GM18873 (cell line): ENCODE data around the gene TFDP2.
"Not testable (repeated sequence)": the region's sequence is repeated elsewhere in the genome, so short reads cannot be mapped to it uniquely, and the experiment has no call there.

ENCODE experiments used
- ATAC-seq: cut with Tn5 transposase; IDR thresholded peaks from one replicate; pipeline ENCODE4 v1.9.1; 2021; ENCODE audit warnings: mild to moderate bottlenecking, moderate library complexity, moderate number of reproducible peaks; ENCODE audit not compliant: unreplicated experiment, low FRiP score

Gene TFDP2

DNA sequence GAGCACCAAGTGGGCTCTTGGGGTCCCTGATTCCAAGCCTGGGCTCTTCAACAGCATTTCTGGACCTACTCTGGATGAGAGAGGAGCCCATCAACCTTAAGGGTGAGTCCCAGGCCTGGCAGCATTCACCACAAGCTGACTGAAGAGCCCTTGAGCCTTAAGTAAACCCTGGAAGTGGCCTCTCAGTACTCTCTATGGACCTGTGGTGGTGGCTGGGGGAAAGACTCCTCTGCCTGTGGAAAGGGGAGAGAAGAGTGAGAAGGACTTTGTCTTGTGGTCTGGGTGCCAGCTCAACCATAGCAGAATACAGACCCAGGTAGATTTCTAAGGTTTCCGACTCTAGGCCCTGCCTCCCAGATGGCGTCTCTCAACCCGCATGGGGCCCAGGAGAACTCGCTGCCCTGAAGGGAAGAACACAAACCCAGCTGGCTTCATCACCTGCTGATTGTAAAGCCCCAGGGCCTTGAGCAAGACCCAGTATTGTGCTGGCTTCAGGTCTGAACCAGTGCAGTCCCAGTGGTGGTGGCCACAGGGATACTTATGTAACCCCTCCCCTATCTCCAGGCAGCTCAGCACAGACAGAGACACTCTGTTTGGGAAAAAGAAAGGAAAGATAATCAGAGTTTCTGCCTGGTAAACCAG lies 71.4 kb downstream of the TFDP2 start:
- ATAC-seq = no peak

DNA sequence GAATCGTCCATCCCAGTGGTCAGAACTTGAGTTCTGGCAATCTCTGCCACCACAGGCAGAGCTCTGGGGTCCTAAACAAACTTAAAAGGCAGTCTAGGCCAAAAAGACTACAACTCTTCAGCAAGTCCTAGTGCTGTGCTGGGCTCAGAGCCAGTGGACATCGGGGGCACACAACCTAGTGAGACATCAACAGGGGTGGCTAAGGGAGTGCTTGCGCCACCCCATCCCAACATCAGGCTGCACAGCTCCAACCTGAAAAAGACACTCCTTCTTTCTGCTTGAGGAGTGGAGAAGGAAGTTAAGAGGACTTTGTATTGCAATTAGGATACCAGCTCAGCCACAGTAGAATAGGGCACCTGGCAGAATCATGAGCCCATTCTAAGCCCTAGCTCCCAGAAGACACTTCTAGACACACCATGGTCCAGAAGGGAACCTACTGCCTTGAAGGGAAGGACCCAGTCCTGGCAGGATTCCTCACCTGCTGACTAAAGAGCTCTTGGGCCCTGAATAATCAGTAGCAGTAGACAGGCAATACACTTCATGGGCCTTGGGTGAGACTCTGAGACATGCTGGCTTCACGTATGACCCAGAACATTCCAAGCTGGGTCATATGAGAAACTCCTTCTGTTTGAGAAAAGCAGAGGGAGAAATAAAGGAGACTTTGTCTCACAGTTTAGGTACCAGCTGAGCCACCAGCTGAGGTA lies 72.0 kb downstream of the TFDP2 start:
- ATAC-seq = no peak

DNA sequence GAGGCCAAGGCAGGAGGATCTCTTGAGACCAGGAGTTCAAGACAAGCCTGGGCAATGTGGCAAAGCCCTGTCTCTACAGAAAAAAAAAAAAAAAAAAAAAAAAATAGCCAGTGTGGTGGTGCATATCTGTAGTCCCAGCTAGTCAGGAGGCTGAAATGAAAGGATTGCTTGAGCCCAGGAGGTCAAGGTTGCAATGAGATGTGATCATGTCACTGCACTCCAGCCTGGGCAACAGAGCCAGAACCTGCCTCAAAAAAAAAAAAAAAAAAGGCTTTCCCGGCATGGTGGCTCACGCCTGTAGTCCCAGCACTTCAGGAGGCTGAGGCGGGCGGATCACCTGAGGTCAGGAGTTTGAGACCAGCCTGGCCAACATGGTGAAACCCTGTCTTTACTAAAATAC lies 73.7 kb downstream of the TFDP2 start:
- ATAC-seq = not testable (repeated sequence)

DNA sequence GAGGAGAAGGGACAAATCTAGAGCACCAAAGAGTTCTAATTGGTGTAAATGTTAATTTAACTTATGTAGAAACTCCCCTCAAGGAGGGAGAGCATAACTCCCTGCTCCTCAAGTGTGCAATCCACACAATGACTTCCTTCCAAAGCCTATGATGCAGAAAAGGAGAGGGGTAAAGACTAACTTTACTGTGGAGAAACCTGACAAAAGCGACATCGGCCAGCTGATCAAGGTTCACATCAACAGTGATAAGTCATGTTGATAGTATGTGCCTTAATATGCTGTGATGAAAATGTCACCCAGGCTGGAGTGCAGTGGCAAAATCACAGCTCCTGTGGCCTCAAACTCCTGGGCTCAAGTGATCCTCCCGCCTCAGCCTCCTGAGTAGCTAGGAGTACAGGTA lies 76.5 kb downstream of the TFDP2 start:
- ATAC-seq = no peak

- no peak for ATAC-seq
Observed at GRCh38 chr3:142065932-142066331, 83.4 kb downstream of the TFDP2 start.

DNA sequence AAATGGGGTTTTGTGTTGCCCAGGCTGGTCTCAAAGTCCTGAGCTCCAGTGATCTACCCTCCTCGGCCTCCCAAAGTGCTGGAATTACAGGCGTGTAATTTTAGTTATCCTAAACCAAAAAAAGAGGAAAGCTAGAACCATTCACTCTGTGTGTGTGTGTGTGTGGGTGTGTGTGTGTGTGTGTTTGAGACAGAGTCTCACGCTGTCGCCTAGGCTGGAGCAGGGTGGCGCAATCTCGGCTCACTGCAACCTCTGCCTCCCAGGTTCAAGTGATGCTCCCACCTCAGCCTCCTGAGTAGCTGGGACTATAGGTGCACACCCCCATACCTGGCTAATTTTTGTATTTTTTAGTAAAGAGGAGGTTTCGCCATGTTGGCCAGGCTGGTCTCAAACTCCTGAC lies 84.0 kb downstream of the TFDP2 start:
- ATAC-seq = no peak

- ATAC-seq = no peak
Observed at GRCh38 chr3:142064454-142064853, 84.9 kb downstream of the TFDP2 start.

DNA sequence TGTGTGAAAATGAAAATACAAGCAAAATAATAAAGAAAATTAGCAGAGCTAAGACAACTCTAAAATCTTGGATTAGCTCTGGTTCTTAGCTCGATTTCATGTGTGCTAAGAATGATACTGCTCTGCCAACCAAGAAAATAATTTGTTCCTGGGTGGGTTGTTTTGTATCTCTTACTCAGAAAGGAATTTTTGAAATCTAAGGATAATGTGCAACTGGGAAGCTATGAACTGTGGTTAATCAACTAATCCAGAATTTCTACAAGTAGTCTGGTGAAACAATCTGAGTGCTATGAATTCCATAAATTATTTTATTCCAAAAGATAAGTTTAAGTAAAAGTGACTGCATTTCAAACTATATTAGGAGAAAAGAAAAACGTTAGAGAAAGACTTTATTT lies 92.0 kb downstream of the TFDP2 start:
- no peak for ATAC-seq

DNA sequence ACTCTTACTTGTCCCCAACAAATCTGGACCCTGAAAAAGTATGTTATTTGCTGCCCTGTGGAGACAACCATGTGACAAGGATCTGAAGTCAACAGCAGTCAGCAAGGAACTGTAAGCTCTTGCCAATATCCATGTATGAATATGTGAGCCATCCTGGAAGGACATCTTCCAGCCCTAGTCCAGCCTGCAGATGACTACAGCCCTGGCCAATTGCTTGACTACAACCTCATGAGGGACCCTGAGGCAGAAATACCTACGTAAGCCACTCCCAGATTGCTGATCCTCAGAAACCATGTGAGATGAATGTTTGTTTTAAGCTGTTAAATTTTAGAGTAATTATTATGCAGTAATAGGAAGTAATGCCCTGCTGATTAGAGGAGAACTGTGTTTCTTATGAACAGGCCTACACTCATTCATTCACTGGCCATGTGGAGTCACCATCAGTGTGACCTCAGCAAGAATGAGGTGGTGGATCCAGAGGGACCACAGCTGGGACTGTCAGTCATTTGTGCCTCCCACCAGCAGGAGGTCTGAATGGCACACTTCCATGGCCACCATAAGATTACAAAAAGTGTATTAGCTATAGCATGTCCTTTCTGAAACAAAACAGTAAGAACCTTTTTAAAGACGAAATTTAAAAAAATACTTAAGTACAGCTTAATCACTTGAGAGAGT lies 92.6 kb downstream of the TFDP2 start:
- ATAC-seq = no peak

GRCh38 chr3:142053835-142054234 lies 95.5 kb downstream of the TFDP2 start:
- no peak for ATAC-seq

- no peak for ATAC-seq
Observed at GRCh38 chr3:142053244-142053643, 96.1 kb downstream of the TFDP2 start.

- ATAC-seq = no peak
Observed at GRCh38 chr3:142051351-142051750, 98.0 kb downstream of the TFDP2 start.

DNA sequence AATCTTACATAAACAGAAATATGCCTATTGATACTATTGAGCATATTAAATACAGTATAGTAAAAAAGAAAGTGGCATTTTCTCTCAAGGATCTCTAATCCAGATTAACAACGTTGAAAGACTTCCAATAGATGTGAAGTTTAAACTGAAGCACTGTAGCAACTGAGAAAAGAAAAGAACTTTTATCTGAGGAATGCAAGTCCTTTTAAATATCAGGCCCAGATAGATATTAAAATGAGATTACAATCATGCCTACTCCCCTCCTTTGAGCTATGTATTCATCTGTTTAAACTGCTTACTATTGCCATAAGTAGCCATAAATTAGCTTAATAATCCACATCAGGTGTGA lies 102.3 kb downstream of the TFDP2 start:
- no peak for ATAC-seq

GRCh38 chr3:142046320-142047020 lies 102.9 kb downstream of the TFDP2 start:
- ATAC-seq = no peak

DNA sequence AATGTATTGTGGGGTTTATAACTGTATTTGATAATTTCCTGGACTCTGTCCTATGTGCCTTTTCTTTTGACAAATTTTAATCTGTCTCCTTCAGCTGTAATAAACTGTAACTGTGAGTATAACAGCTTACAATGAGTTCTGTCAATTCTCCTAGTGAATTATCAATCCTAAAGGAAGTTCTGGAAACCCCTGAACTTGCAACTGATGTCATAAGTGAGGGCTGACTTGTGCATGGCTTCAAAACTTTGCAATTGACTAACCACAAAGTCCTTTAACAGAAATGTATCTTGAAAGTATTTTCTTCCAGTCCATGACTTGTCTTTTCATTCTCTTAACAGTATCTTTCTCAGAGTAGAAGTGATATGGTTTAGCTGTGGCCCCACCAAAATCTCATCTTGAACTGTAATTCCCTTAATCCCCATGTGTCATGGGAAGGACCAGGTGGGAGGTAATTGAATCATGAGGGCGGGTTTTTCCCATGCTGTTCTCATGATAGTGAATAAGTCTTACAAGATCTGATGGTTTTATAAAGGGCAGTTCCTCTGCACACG lies 108.3 kb downstream of the TFDP2 start:
- ATAC-seq = no peak

DNA sequence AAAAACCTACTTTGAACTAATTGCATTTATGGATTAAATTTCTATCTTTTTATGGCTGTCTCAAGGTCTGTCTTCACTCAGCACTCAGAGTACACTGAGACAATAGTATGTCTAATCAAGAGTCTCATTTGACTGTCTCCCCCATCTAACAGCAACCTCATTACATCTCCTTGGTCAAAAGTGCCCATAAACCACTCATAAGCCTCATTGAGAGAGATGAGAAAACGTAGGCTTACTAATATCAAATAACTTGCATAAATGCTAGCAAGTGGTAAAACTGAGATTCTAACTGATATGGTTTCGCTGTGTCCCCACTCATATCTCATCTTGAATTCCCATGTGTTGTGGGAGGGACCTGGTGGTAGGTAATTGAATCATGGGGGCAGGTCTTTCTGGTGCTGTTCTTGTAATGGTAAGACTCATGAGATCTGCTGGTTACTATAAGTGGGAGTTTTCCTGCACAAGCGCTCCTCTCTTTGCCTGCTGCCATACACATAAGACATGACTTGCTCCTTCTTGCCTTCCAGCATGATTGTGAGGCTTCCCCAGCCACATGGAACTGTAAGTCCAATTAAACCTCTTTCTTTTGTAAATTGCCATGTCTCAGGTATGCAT lies 113.9 kb downstream of the TFDP2 start:
- no peak for ATAC-seq

GRCh38 chr3:142033292-142033691 lies 116.1 kb downstream of the TFDP2 start:
- ATAC-seq = no peak

GRCh38 chr3:142031575-142031974 lies 117.8 kb downstream of the TFDP2 start:
- no peak for ATAC-seq

- ATAC-seq = no peak
Observed at GRCh38 chr3:142029791-142030190, 119.6 kb downstream of the TFDP2 start.

DNA sequence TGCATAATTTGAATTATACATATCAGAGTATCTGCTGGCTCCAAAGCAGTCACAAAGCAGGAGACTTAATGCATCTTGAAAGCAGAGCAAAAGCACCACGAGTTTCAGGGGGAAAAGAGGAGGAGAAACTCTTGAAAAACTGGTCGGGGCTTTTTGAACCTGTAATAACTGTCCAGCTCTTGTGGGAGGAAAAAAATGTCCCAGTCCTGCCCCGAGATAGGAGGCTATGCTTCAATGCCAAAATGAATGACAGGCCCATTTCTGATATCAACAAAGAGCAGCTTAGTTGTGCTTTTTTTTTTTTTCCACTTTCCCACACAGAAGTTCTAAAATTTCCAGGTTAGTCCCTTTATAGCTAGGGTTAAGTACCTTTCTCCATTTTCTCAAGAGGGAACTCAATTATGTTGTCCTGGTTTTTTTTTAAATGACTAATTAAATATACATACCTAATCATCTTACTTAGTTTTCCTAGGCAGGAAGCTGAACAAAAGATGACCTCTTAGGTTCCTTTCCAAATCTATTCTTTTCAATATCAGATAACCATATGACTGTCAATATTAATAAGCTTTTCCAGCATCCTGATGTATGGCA lies 120.2 kb downstream of the TFDP2 start:
- no peak for ATAC-seq
